ENCODE results near the gene CXCR4. TPM values are rescaled to one million over a fixed set of nuclear protein-coding genes. Genes with fewer than 3 reads are reported as not detected.

The CXCR4 gene
- total RNA-seq, 1 experiment from 2014 or later: 1.3 TPM

- CTCF ChIA-PET: no interaction called here
- no peaks in the 10 kb centered on the region for H3K9me3 Mint-ChIP-seq
- H3K4me3 Mint-ChIP-seq: no peak overlapping the region
- TF ChIP-seq NFYB (CRISPR knock-in tag; conservative IDR thresholded peaks at IDR 0.05; ENCODE audit: low read depth): no peak
- no peak for TF ChIP-seq ZNF121 (CRISPR knock-in tag; IDR thresholded peaks at IDR 0.05)
- no peak for TF ChIP-seq CBFB (CRISPR knock-in tag; IDR thresholded peaks at IDR 0.05; ENCODE audit: low read depth)
- no peak for TF ChIP-seq NR1H2 (CRISPR knock-in tag; IDR thresholded peaks at IDR 0.05)
- TF ChIP-seq ZNF423 (CRISPR knock-in tag; IDR thresholded peaks at IDR 0.05): no peak
- no peak for TF ChIP-seq ZMAT4 (CRISPR knock-in tag; IDR thresholded peaks at IDR 0.05)
- TF ChIP-seq E2F5 (CRISPR knock-in tag; IDR thresholded peaks at IDR 0.05): no peak
- TF ChIP-seq OVOL2 (CRISPR knock-in tag; IDR thresholded peaks at IDR 0.05; ENCODE audit: borderline replicate concordance): no peak
- no peak for TF ChIP-seq ZBTB21 (CRISPR knock-in tag; IDR thresholded peaks at IDR 0.05; ENCODE audit: borderline replicate concordance)
- TF ChIP-seq, protein P1, sequence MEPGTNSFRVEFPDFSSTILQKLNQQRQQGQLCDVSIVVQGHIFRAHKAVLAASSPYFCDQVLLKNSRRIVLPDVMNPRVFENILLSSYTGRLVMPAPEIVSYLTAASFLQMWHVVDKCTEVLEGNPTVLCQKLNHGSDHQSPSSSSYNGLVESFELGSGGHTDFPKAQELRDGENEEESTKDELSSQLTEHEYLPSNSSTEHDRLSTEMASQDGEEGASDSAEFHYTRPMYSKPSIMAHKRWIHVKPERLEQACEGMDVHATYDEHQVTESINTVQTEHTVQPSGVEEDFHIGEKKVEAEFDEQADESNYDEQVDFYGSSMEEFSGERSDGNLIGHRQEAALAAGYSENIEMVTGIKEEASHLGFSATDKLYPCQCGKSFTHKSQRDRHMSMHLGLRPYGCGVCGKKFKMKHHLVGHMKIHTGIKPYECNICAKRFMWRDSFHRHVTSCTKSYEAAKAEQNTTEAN (CRISPR knock-in tag; IDR thresholded peaks at IDR 0.05): no peak
- TF ChIP-seq FOXK1 (CRISPR knock-in tag; IDR thresholded peaks at IDR 0.05): no peak
- no peak for TF ChIP-seq NR3C1 (CRISPR knock-in tag; conservative IDR thresholded peaks at IDR 0.05; ENCODE audit: low read depth)
- no peak for TF ChIP-seq NR2C2 (CRISPR knock-in tag; IDR thresholded peaks at IDR 0.05)
- TF ChIP-seq RELA (CRISPR knock-in tag; IDR thresholded peaks at IDR 0.05; ENCODE audit: borderline replicate concordance): no peak
- TF ChIP-seq SMAD3 (CRISPR knock-in tag; IDR thresholded peaks at IDR 0.05; ENCODE audit: borderline replicate concordance): no peak
- no peak for TF ChIP-seq ATF2 (CRISPR knock-in tag; IDR thresholded peaks at IDR 0.05; ENCODE audit: borderline replicate concordance, low read depth)
- TF ChIP-seq, protein P2, sequence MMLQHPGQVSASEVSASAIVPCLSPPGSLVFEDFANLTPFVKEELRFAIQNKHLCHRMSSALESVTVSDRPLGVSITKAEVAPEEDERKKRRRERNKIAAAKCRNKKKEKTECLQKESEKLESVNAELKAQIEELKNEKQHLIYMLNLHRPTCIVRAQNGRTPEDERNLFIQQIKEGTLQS (CRISPR knock-in tag; conservative IDR thresholded peaks at IDR 0.05): no peak
- TF ChIP-seq USF1 (CRISPR knock-in tag; IDR thresholded peaks at IDR 0.05): no peak
- TF ChIP-seq, protein P3, sequence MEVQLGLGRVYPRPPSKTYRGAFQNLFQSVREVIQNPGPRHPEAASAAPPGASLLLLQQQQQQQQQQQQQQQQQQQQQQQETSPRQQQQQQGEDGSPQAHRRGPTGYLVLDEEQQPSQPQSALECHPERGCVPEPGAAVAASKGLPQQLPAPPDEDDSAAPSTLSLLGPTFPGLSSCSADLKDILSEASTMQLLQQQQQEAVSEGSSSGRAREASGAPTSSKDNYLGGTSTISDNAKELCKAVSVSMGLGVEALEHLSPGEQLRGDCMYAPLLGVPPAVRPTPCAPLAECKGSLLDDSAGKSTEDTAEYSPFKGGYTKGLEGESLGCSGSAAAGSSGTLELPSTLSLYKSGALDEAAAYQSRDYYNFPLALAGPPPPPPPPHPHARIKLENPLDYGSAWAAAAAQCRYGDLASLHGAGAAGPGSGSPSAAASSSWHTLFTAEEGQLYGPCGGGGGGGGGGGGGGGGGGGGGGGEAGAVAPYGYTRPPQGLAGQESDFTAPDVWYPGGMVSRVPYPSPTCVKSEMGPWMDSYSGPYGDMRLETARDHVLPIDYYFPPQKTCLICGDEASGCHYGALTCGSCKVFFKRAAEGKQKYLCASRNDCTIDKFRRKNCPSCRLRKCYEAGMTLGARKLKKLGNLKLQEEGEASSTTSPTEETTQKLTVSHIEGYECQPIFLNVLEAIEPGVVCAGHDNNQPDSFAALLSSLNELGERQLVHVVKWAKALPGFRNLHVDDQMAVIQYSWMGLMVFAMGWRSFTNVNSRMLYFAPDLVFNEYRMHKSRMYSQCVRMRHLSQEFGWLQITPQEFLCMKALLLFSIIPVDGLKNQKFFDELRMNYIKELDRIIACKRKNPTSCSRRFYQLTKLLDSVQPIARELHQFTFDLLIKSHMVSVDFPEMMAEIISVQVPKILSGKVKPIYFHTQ (CRISPR knock-in tag; IDR thresholded peaks at IDR 0.05): no peak
- TF ChIP-seq NFATC4 (CRISPR knock-in tag; IDR thresholded peaks at IDR 0.05): no peak
- no peaks in the 10 kb centered on the region for H3K36me3 Mint-ChIP-seq
- POLR2A ChIA-PET: no interaction called here
- ATAC-seq: no peak
- H3K4me1 Mint-ChIP-seq: no peaks in the 10 kb centered on the region
- no peak for DNase-seq (ENCODE audit: low spot score)
- H3K27me3 Mint-ChIP-seq (ENCODE audit: low read depth): no peaks in the 10 kb centered on the region
- H3K27ac Mint-ChIP-seq: no peak overlapping the region
Measured at GRCh38 chr2:136135462-136135861, 17.5 kb upstream of the CXCR4 start.

Data from WTC11 (cell line).